ENCODE results near the gene PRR11.
"Not testable (repeated sequence)": the region's sequence is repeated elsewhere in the genome, so short reads cannot be mapped to it uniquely, and the experiment has no call there.

The PRR11 gene

GRCh38 chr17:59131131-59131530 is 24.4 kb upstream of the PRR11 start:
- peaks cover 34% of the 10 kb centered on the region; the same call in 1 of the 2 replicates for H3K36me3 ChIP-seq (ENCODE audit: insufficient read depth, low read length)

GRCh38 chr17:59138339-59138738 is 17.2 kb upstream of the PRR11 start:
- Histone ChIP-seq H4K20me1 (ENCODE audit: insufficient read depth, low read length, poor library complexity, severe bottlenecking) (peaks cover 53% of the 10 kb centered on the region), H3K79me2 (ENCODE audit: insufficient read depth, low read length) (peaks cover 99% of the 10 kb centered on the region)
- H3K4me1 ChIP-seq (ENCODE audit: insufficient read depth, low read length, poor library complexity, severe bottlenecking); H3K4me2 ChIP-seq (ENCODE audit: low read depth, low read length, poor library complexity, severe bottlenecking); H2AFZ ChIP-seq (ENCODE audit: low read length); H3K9me3 ChIP-seq (ENCODE audit: insufficient read depth, low read depth, low read length); H3K9me2 ChIP-seq (replicated peaks; ENCODE audit: low read depth, low read length); H3F3A ChIP-seq (ENCODE audit: low read depth); H3K9ac ChIP-seq (ENCODE audit: low read depth, low read length, poor library complexity, severe bottlenecking); H3K36me3 ChIP-seq (ENCODE audit: insufficient read depth, low read length); H3K4me3 ChIP-seq (ENCODE audit: low read length, poor library complexity, severe bottlenecking); H3K27me3 ChIP-seq (ENCODE audit: insufficient read depth, low read length, poor library complexity, severe bottlenecking): not testable (repeated sequence)

More at GRCh38 chr17:59131131-59131530, 24.4 kb upstream of the PRR11 start:
- no peaks in the 10 kb centered on the region for H3F3A ChIP-seq (ENCODE audit: low read depth)
- H3K9me3 ChIP-seq (ENCODE audit: insufficient read depth, low read depth, low read length), result no peaks in the 10 kb centered on the region
- H3K79me2 ChIP-seq (ENCODE audit: insufficient read depth, low read length), result peaks cover 84% of the 10 kb centered on the region
- no peaks in the 10 kb centered on the region for H3K9me2 ChIP-seq (replicated peaks; ENCODE audit: low read depth, low read length)
- no peak overlapping the region for H3K4me2 ChIP-seq (ENCODE audit: low read depth, low read length, poor library complexity, severe bottlenecking)
- H3K4me3 ChIP-seq (ENCODE audit: low read length, poor library complexity, severe bottlenecking), result no peak overlapping the region
- H3K4me1 ChIP-seq (ENCODE audit: insufficient read depth, low read length, poor library complexity, severe bottlenecking), result no peaks in the 10 kb centered on the region
- H4K20me1 ChIP-seq (ENCODE audit: insufficient read depth, low read length, poor library complexity, severe bottlenecking), result peaks cover 16% of the 10 kb centered on the region
- H3K27me3 ChIP-seq (ENCODE audit: insufficient read depth, low read length, poor library complexity, severe bottlenecking), result no peaks in the 10 kb centered on the region
- no peak overlapping the region for H2AFZ ChIP-seq (ENCODE audit: low read length)
- H3K9ac ChIP-seq (ENCODE audit: low read depth, low read length, poor library complexity, severe bottlenecking), result no peak overlapping the region
- TF ChIP-seq CTCF (conservative IDR thresholded peaks at IDR 0.05; ENCODE audit: low read length) (no peak), EZH2phosphoT487 (IDR thresholded peaks at IDR 0.05; ENCODE audit: borderline replicate concordance) (no peak)

GRCh38 chr17:59139939-59140338 is 15.6 kb upstream of the PRR11 start:
- TF ChIP-seq CTCF (conservative IDR thresholded peaks at IDR 0.05; ENCODE audit: low read length) (no peak), EZH2phosphoT487 (IDR thresholded peaks at IDR 0.05; ENCODE audit: borderline replicate concordance) (no peak)
- no peaks in the 10 kb centered on the region for H3K9me2 ChIP-seq (replicated peaks; ENCODE audit: low read depth, low read length)
- H4K20me1 ChIP-seq (ENCODE audit: insufficient read depth, low read length, poor library complexity, severe bottlenecking), result peaks cover 58% of the 10 kb centered on the region
- H3K4me3 ChIP-seq (ENCODE audit: low read length, poor library complexity, severe bottlenecking), result no peak overlapping the region
- H3K9me3 ChIP-seq (ENCODE audit: insufficient read depth, low read depth, low read length), result no peaks in the 10 kb centered on the region
- no peak overlapping the region for H2AFZ ChIP-seq (ENCODE audit: low read length)
- H3K36me3 ChIP-seq (ENCODE audit: insufficient read depth, low read length), result peaks cover 12% of the 10 kb centered on the region
- no peaks in the 10 kb centered on the region for H3F3A ChIP-seq (ENCODE audit: low read depth)
- H3K27me3 ChIP-seq (ENCODE audit: insufficient read depth, low read length, poor library complexity, severe bottlenecking), result no peaks in the 10 kb centered on the region
- H3K4me2 ChIP-seq (ENCODE audit: low read depth, low read length, poor library complexity, severe bottlenecking), result no peak overlapping the region
- H3K9ac ChIP-seq (ENCODE audit: low read depth, low read length, poor library complexity, severe bottlenecking), result no peak overlapping the region
- peaks cover 99% of the 10 kb centered on the region for H3K79me2 ChIP-seq (ENCODE audit: insufficient read depth, low read length)
- no peaks in the 10 kb centered on the region for H3K4me1 ChIP-seq (ENCODE audit: insufficient read depth, low read length, poor library complexity, severe bottlenecking)

GRCh38 chr17:59141860-59142259 is 13.7 kb upstream of the PRR11 start:
- Histone ChIP-seq H3K9me2 (replicated peaks; ENCODE audit: low read depth, low read length) (no peaks in the 10 kb centered on the region), H3F3A (ENCODE audit: low read depth) (no peaks in the 10 kb centered on the region), H3K9ac (ENCODE audit: low read depth, low read length, poor library complexity, severe bottlenecking) (no peak overlapping the region), H3K4me3 (ENCODE audit: low read length, poor library complexity, severe bottlenecking) (no peak overlapping the region), H3K4me1 (ENCODE audit: insufficient read depth, low read length, poor library complexity, severe bottlenecking) (peaks cover 8% of the 10 kb centered on the region), H3K27me3 (ENCODE audit: insufficient read depth, low read length, poor library complexity, severe bottlenecking) (no peaks in the 10 kb centered on the region), H2AFZ (ENCODE audit: low read length) (no peak overlapping the region), H4K20me1 (ENCODE audit: insufficient read depth, low read length, poor library complexity, severe bottlenecking) (peaks cover 64% of the 10 kb centered on the region), H3K79me2 (ENCODE audit: insufficient read depth, low read length) (peaks cover 100% of the 10 kb centered on the region), H3K36me3 (ENCODE audit: insufficient read depth, low read length) (peaks cover 12% of the 10 kb centered on the region), H3K9me3 (ENCODE audit: insufficient read depth, low read depth, low read length) (no peaks in the 10 kb centered on the region), H3K4me2 (ENCODE audit: low read depth, low read length, poor library complexity, severe bottlenecking) (no peak overlapping the region)
- TF ChIP-seq CTCF (conservative IDR thresholded peaks at IDR 0.05; ENCODE audit: low read length) (no peak), EZH2phosphoT487 (IDR thresholded peaks at IDR 0.05; ENCODE audit: borderline replicate concordance) (no peak)

Measured in Loucy (cell line).